ENCODE data around the gene AP1M1. TPM values are rescaled to one million over a fixed set of nuclear protein-coding genes. Genes with fewer than 3 reads are reported as not detected.

The AP1M1 gene
- total RNA-seq, 6 experiments from 2014 or later, result 83.1 to 97.6 (median 93.3) TPM

DNA sequence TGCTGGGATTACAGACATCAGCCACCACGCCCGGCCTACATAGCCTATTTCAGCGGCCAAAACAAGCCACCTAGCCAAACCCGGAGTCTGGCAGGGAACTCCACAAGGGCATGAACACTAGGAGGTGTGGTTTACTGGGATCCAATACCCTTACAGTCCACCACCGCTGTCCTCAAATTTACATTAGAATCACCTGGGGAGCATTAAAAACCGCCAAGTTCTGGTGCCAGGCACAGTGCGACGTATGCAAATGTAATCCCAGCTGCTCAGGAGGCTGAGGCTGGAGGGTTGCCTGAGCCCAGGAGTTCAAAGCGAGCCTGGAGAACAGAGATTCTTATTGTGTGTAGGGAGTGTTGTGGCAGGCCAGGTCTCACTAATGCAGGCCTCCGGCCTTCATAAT, 4.2 kb upstream of the AP1M1 start:
- Mint-ChIP-seq H3K27ac (no peak overlapping the region), H3K27me3 (ENCODE audit: insufficient read depth) (no peaks in the 10 kb centered on the region; the same call in 1 of the 2 replicates), H3K4me1 (ENCODE audit: low read depth) (peaks cover 29% of the 10 kb centered on the region), H3K36me3 (ENCODE audit: low read depth) (peaks cover 12% of the 10 kb centered on the region), H3K4me3 (no peak overlapping the region), H3K9me3 (no peaks in the 10 kb centered on the region)
- TF ChIP-seq, protein P1, sequence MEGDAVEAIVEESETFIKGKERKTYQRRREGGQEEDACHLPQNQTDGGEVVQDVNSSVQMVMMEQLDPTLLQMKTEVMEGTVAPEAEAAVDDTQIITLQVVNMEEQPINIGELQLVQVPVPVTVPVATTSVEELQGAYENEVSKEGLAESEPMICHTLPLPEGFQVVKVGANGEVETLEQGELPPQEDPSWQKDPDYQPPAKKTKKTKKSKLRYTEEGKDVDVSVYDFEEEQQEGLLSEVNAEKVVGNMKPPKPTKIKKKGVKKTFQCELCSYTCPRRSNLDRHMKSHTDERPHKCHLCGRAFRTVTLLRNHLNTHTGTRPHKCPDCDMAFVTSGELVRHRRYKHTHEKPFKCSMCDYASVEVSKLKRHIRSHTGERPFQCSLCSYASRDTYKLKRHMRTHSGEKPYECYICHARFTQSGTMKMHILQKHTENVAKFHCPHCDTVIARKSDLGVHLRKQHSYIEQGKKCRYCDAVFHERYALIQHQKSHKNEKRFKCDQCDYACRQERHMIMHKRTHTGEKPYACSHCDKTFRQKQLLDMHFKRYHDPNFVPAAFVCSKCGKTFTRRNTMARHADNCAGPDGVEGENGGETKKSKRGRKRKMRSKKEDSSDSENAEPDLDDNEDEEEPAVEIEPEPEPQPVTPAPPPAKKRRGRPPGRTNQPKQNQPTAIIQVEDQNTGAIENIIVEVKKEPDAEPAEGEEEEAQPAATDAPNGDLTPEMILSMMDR (IDR thresholded peaks at IDR 0.05), result no peak
- no peak for DNase-seq

GRCh38 chr19:16197188-16197621, 506 bp upstream of the AP1M1 start:
- TF ChIP-seq, protein P1 (IDR thresholded peaks at IDR 0.05), result no peak
- H3K27me3 Mint-ChIP-seq (ENCODE audit: insufficient read depth), result peaks cover 2% of the 10 kb centered on the region; the same call in 1 of the 2 replicates
- H3K4me3 Mint-ChIP-seq, result peak overlapping the region; percentile 93
- H3K27ac Mint-ChIP-seq, result peak overlapping the region; percentile 93
- peaks cover 19% of the 10 kb centered on the region for H3K36me3 Mint-ChIP-seq (ENCODE audit: low read depth)
- DNase-seq, result peak; percentile 96
- no peaks in the 10 kb centered on the region for H3K9me3 Mint-ChIP-seq
- peaks cover 51% of the 10 kb centered on the region for H3K4me1 Mint-ChIP-seq (ENCODE audit: low read depth)

GRCh38 chr19:16198370-16198651, 600 bp downstream of the AP1M1 start:
- Mint-ChIP-seq H3K27me3 (ENCODE audit: insufficient read depth) (peaks cover 2% of the 10 kb centered on the region; the same call in 1 of the 2 replicates), H3K27ac (peak overlapping the region; percentile 56), H3K36me3 (ENCODE audit: low read depth) (peaks cover 29% of the 10 kb centered on the region), H3K4me1 (ENCODE audit: low read depth) (peaks cover 58% of the 10 kb centered on the region), H3K4me3 (peak overlapping the region; percentile 93), H3K9me3 (no peaks in the 10 kb centered on the region)
- TF ChIP-seq, protein P1 (IDR thresholded peaks at IDR 0.05), result no peak
- DNase-seq, result no peak

DNA sequence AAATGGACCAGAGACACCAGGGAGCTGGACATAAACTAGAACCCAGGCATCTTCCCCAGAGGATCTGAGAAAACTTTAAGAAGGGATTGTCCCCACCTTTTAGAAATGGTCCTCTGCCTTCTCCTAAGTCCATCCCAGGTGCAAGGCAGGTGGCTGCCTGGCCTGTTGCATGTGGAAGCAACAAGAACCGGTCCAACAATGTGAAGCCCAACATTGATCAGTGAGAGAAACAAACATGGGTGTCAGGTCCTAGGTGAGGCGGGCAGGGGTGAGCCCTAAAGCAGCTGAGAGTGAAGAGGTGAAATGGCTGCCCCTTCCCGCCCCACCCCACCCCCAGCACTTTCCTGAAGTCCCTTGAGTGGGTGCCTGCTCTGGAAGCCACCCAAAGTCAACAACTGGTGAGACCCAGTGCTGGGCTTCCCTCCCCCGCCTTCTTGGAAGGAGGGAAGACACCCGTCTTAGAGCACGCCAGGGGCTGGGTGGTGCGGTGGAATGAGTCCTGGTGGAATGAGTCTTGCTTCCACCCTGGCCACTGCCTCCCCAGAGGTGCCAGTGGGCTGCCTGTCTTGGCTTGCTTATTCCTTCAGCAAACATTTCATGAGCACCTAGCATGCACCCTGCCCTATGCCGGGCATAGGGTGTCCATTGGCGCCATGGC, 1.7 kb downstream of the AP1M1 start:
- no peaks in the 10 kb centered on the region for H3K9me3 Mint-ChIP-seq
- no peak overlapping the region; the same call in 1 of the 2 replicates for H3K27ac Mint-ChIP-seq
- TF ChIP-seq, protein P1 (IDR thresholded peaks at IDR 0.05), result no peak
- peaks cover 58% of the 10 kb centered on the region for H3K4me1 Mint-ChIP-seq (ENCODE audit: low read depth)
- peaks cover 2% of the 10 kb centered on the region; the same call in 1 of the 2 replicates for H3K27me3 Mint-ChIP-seq (ENCODE audit: insufficient read depth)
- H3K36me3 Mint-ChIP-seq (ENCODE audit: low read depth), result peaks cover 29% of the 10 kb centered on the region
- H3K4me3 Mint-ChIP-seq, result peak overlapping the region; percentile 93
- no peak for DNase-seq

- Mint-ChIP-seq H3K36me3 (ENCODE audit: low read depth) (peaks cover 29% of the 10 kb centered on the region), H3K9me3 (no peaks in the 10 kb centered on the region), H3K27me3 (ENCODE audit: insufficient read depth) (peaks cover 2% of the 10 kb centered on the region; the same call in 1 of the 2 replicates), H3K4me3 (no peak overlapping the region), H3K27ac (no peak overlapping the region), H3K4me1 (ENCODE audit: low read depth) (peaks cover 56% of the 10 kb centered on the region)
- no peak for DNase-seq
- TF ChIP-seq, protein P1 (IDR thresholded peaks at IDR 0.05), result peak; percentile 36; the same call in 1 of the 2 replicates
Measured at GRCh38 chr19:16200038-16201010, 2.6 kb downstream of the AP1M1 start.

All from HFFc6 (cell line).